ENCODE measurements around the gene RHOBTB1. TPM values are rescaled to one million over a fixed set of nuclear protein-coding genes. Genes with fewer than 3 reads are reported as not detected.

Gene RHOBTB1
- total and polyA plus RNA-seq, 5 donors = 5.8 to 13.8 (median 9.7) TPM

- 45% methylated on average over 6 of the region's 6 CpGs for WGBS
- no peak for DNase-seq
- intact Hi-C loops (cut with DNase I) = loop anchor here in 2 of 4 donors (5.0 kb wide), 1 partner anchor 79 kb away; no protein-coding TSS in a partner anchor
- Histone ChIP-seq H3K27me3 (ENCODE audit: control insufficient read depth, insufficient read depth) (no peaks in the 10 kb centered on the region), H3K27ac (ENCODE audit: low read length) (peak overlapping the region; percentile 26), H3K4me3 (ENCODE audit: low read length) (no peak overlapping the region), H3K4me1 (ENCODE audit: control insufficient read depth, insufficient read depth, low read length) (peaks cover 6% of the 10 kb centered on the region), H3K9me3 (ENCODE audit: control insufficient read depth, low read length) (no peaks in the 10 kb centered on the region)
- ATAC-seq = peak; percentile 67
These were observed 60.8 kb downstream of the RHOBTB1 start for GRCh38 chr10:60883187-60883586.

- intact Hi-C loops (cut with DNase I) = no loop called here
- peaks cover under 1% of the 10 kb centered on the region for H3K4me1 ChIP-seq (ENCODE audit: control insufficient read depth, insufficient read depth, low read length)
- ATAC-seq = no peak
These were observed 65.8 kb downstream of the RHOBTB1 start for GRCh38 chr10:60878224-60878623.

GRCh38 chr10:60877777-60878120 is 66.2 kb downstream of the RHOBTB1 start:
- Histone ChIP-seq H3K4me1 (ENCODE audit: control insufficient read depth, insufficient read depth, low read length) (no peaks in the 10 kb centered on the region), H3K4me3 (ENCODE audit: low read length) (no peak overlapping the region), H3K9me3 (ENCODE audit: control insufficient read depth, low read length) (no peaks in the 10 kb centered on the region), H3K27me3 (ENCODE audit: control insufficient read depth, insufficient read depth) (no peaks in the 10 kb centered on the region), H3K27ac (ENCODE audit: low read length) (no peak overlapping the region)
- ATAC-seq (no peak), DNase-seq (no peak)
- WGBS = 96% methylated on average over 2 of the region's 2 CpGs
- intact Hi-C loops (cut with DNase I) = no loop called here

More at GRCh38 chr10:60878224-60878623, 65.8 kb downstream of the RHOBTB1 start:
- 86% methylated on average over 3 of the region's 3 CpGs for WGBS
- H3K4me3 ChIP-seq (ENCODE audit: low read length) = no peak overlapping the region
- H3K27me3 ChIP-seq (ENCODE audit: control insufficient read depth, insufficient read depth) = no peaks in the 10 kb centered on the region
- no peaks in the 10 kb centered on the region for H3K9me3 ChIP-seq (ENCODE audit: control insufficient read depth, low read length)
- DNase-seq = no peak
- no peak overlapping the region for H3K27ac ChIP-seq (ENCODE audit: low read length)

- Histone ChIP-seq H3K4me3 (ENCODE audit: low read length) (no peak overlapping the region), H3K4me1 (ENCODE audit: control insufficient read depth, insufficient read depth, low read length) (no peaks in the 10 kb centered on the region), H3K27ac (ENCODE audit: low read length) (no peak overlapping the region), H3K27me3 (ENCODE audit: control insufficient read depth, insufficient read depth) (no peaks in the 10 kb centered on the region), H3K9me3 (ENCODE audit: control insufficient read depth, low read length) (no peaks in the 10 kb centered on the region)
- ATAC-seq (no peak), DNase-seq (no peak)
- WGBS = 78% methylated on average over 3 of the region's 3 CpGs
- intact Hi-C loops (cut with DNase I) = no loop called here
These were observed 66.8 kb downstream of the RHOBTB1 start for GRCh38 chr10:60877061-60877776.

- Histone ChIP-seq H3K27ac (ENCODE audit: low read length) (no peak overlapping the region), H3K4me3 (ENCODE audit: low read length) (no peak overlapping the region), H3K4me1 (ENCODE audit: control insufficient read depth, insufficient read depth, low read length) (no peaks in the 10 kb centered on the region), H3K27me3 (ENCODE audit: control insufficient read depth, insufficient read depth) (no peaks in the 10 kb centered on the region), H3K9me3 (ENCODE audit: control insufficient read depth, low read length) (no peaks in the 10 kb centered on the region)
- 97% methylated on average over 4 of the region's 4 CpGs for WGBS
- intact Hi-C loops (cut with DNase I) = no loop called here
- DNase-seq (no peak), ATAC-seq (no peak)
These were observed 70.2 kb downstream of the RHOBTB1 start for GRCh38 chr10:60873758-60874157.

- Histone ChIP-seq H3K27me3 (ENCODE audit: control insufficient read depth, insufficient read depth) (no peaks in the 10 kb centered on the region), H3K4me3 (ENCODE audit: low read length) (no peak overlapping the region), H3K9me3 (ENCODE audit: control insufficient read depth, low read length) (no peaks in the 10 kb centered on the region), H3K4me1 (ENCODE audit: control insufficient read depth, insufficient read depth, low read length) (no peaks in the 10 kb centered on the region), H3K27ac (ENCODE audit: low read length) (no peak overlapping the region)
- DNase-seq = no peak
- 95% methylated on average over 11 of the region's 11 CpGs for WGBS
- ATAC-seq = no peak
- intact Hi-C loops (cut with DNase I) = no loop called here
These were observed 71.5 kb downstream of the RHOBTB1 start for GRCh38 chr10:60872451-60872850.

GRCh38 chr10:60871215-60871614 is 72.8 kb downstream of the RHOBTB1 start:
- no peaks in the 10 kb centered on the region for H3K9me3 ChIP-seq (ENCODE audit: control insufficient read depth, low read length)
- no peak for DNase-seq
- no peaks in the 10 kb centered on the region for H3K4me1 ChIP-seq (ENCODE audit: control insufficient read depth, insufficient read depth, low read length)
- H3K27me3 ChIP-seq (ENCODE audit: control insufficient read depth, insufficient read depth) = no peaks in the 10 kb centered on the region
- 87% methylated on average over 8 of the region's 8 CpGs for WGBS
- no peak overlapping the region for H3K27ac ChIP-seq (ENCODE audit: low read length)
- intact Hi-C loops (cut with DNase I) = no loop called here
- ATAC-seq = no peak
- H3K4me3 ChIP-seq (ENCODE audit: low read length) = no peak overlapping the region

- ATAC-seq (no peak), DNase-seq (no peak)
- Histone ChIP-seq H3K4me1 (ENCODE audit: control insufficient read depth, insufficient read depth, low read length) (no peaks in the 10 kb centered on the region), H3K4me3 (ENCODE audit: low read length) (no peak overlapping the region), H3K27me3 (ENCODE audit: control insufficient read depth, insufficient read depth) (no peaks in the 10 kb centered on the region), H3K9me3 (ENCODE audit: control insufficient read depth, low read length) (no peaks in the 10 kb centered on the region), H3K27ac (ENCODE audit: low read length) (no peak overlapping the region)
- intact Hi-C loops (cut with DNase I) = no loop called here
- whole genome bisulfite sequencing = 88% methylated on average over 3 of the region's 3 CpGs
These were observed 73.2 kb downstream of the RHOBTB1 start for GRCh38 chr10:60870803-60871202.

GRCh38 chr10:60870416-60870728 is 73.6 kb downstream of the RHOBTB1 start:
- intact Hi-C loops (cut with DNase I) = no loop called here
- 98% methylated on average over 2 of the region's 2 CpGs for WGBS
- Histone ChIP-seq H3K9me3 (ENCODE audit: control insufficient read depth, low read length) (no peaks in the 10 kb centered on the region), H3K4me1 (ENCODE audit: control insufficient read depth, insufficient read depth, low read length) (no peaks in the 10 kb centered on the region), H3K27me3 (ENCODE audit: control insufficient read depth, insufficient read depth) (no peaks in the 10 kb centered on the region), H3K4me3 (ENCODE audit: low read length) (no peak overlapping the region), H3K27ac (ENCODE audit: low read length) (no peak overlapping the region)
- no peak for ATAC-seq
- no peak for DNase-seq

- H3K4me1 ChIP-seq (ENCODE audit: control insufficient read depth, insufficient read depth, low read length) = no peaks in the 10 kb centered on the region
- 94% methylated on average over 6 of the region's 6 CpGs for WGBS
- H3K27me3 ChIP-seq (ENCODE audit: control insufficient read depth, insufficient read depth) = no peaks in the 10 kb centered on the region
- ATAC-seq = no peak
- no peaks in the 10 kb centered on the region for H3K9me3 ChIP-seq (ENCODE audit: control insufficient read depth, low read length)
- DNase-seq = no peak
- H3K27ac ChIP-seq (ENCODE audit: low read length) = no peak overlapping the region
- H3K4me3 ChIP-seq (ENCODE audit: low read length) = no peak overlapping the region
- intact Hi-C loops (cut with DNase I) = no loop called here
These were observed 74.2 kb downstream of the RHOBTB1 start for GRCh38 chr10:60869652-60870415.

- ATAC-seq = no peak
These were observed 75.0 kb downstream of the RHOBTB1 start for GRCh38 chr10:60868946-60869345.

More at GRCh38 chr10:60868946-60869345, 75.0 kb downstream of the RHOBTB1 start:
- WGBS = 98% methylated on average over 1 of the region's 1 CpG
- Histone ChIP-seq H3K9me3 (ENCODE audit: control insufficient read depth, low read length) (no peaks in the 10 kb centered on the region), H3K27ac (ENCODE audit: low read length) (no peak overlapping the region), H3K27me3 (ENCODE audit: control insufficient read depth, insufficient read depth) (no peaks in the 10 kb centered on the region), H3K4me3 (ENCODE audit: low read length) (no peak overlapping the region), H3K4me1 (ENCODE audit: control insufficient read depth, insufficient read depth, low read length) (no peaks in the 10 kb centered on the region)
- intact Hi-C loops (cut with DNase I) = no loop called here
- no peak for DNase-seq

Measured in right cardiac atrium (tissue), 5 donors.